NCI-H345 (cell line): ENCODE results near the gene OR5AS1.
"Not testable (repeated sequence)": the region's sequence is repeated elsewhere in the genome, so short reads cannot be mapped to it uniquely, and the experiment has no call there.

Source experiments
- DNase-seq: peaks from one replicate; lab custom pipeline; 2025; lab: John Stamatoyannopoulos, UW

The OR5AS1 gene

DNA sequence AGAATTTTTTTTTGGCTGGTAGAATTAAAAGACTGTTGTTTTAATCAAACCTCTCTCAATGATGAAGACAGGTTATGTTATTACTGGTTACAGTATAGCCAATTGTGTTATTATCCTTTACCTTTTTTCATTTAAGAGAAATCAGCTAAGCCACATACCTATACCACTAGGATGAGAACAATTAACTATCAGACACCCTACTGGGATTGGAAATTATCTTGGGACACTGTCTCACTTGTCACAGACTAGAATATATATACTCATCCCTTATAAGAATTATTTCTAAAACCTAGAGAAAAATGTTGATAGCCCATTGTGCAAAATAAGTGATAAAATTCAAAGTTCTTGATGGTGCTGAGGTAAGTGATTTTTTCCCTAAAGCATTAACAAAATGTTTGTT lies at the start of gene OR5AS1:
Gene OR5AS1, plus strand, starts transcription at position 301 of the 400 bp plus-strand sequence. CDS start 2,765 bp downstream, outside the sequence.
- DNase-seq, result no peak

GRCh38 chr11:55994525-55994924 lies 32.9 kb upstream of the OR5AS1 start, which contains the start of gene OR5F1:
Gene OR5F1, minus strand, starts transcription at chr11:55994625. Its CDS starts 0 bp downstream, at chr11:55994625.
- DNase-seq, result no peak

DNA sequence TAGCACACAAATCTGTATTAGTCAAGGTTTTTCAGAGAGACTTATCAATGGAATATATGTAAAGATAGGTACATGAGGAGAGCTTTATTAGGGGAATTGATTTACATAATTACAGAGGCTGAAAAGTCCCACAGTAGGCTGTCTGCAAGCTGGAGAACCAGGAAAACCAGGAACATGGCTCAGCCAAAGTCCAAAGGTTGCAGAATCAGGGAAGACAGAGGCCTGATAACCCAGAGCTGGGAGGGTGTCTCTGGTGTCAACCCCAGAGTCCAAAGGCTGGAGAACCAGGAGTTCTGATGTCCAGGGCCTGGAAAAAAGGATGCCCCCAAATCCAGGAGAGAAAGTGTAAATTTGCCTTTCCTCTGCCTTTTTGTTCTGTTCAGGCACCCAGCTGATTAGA lies 16.7 kb upstream of the OR5AS1 start:
- no peak for DNase-seq

DNA sequence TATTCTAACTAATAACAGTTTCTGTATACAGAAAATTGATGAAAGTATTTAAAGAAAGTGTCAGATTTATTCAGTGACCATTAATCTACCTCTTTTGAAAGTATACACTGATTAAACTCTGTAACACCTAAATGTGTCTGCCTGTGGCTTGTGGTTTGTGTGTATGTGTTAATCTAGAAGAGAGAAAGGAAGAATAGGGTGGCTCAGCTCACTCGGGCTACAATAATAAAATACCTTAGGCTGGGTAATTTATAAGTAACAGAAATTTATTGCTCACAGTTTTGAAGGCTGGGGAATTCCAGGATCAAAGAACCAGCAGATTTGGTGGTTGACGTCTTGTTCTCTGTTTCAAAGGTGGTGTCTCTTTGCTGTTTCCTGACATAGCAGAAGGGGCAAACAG lies 13.6 kb upstream of the OR5AS1 start:
- no peak for DNase-seq

GRCh38 chr11:56045538-56045937 lies 18.1 kb downstream of the OR5AS1 start:
- no peak for DNase-seq

- no peak for DNase-seq
Observed at GRCh38 chr11:56048480-56048879, 21.0 kb downstream of the OR5AS1 start.

GRCh38 chr11:56049487-56049886 lies 22.0 kb downstream of the OR5AS1 start:
- no peak for DNase-seq

DNA sequence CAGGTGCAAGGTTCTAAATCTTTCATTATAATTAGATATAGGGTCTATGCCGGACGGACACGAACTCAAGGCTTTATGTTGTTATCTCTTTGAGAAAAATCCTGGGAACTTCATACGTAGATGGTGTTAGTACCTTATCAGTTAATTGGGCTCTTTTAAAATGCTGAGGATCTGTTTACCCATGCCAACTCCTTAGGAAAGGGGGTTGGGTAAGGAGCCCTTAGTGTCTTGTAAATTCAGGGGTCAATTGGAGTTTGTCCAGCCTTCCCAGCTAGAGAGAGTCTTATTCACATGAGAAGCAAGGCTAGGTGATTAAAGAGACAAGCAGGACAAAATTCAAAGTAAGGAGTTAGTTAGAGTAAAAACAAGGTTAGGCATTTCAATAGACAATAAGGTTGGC lies 28.9 kb downstream of the OR5AS1 start:
- not testable (repeated sequence) for DNase-seq

DNA sequence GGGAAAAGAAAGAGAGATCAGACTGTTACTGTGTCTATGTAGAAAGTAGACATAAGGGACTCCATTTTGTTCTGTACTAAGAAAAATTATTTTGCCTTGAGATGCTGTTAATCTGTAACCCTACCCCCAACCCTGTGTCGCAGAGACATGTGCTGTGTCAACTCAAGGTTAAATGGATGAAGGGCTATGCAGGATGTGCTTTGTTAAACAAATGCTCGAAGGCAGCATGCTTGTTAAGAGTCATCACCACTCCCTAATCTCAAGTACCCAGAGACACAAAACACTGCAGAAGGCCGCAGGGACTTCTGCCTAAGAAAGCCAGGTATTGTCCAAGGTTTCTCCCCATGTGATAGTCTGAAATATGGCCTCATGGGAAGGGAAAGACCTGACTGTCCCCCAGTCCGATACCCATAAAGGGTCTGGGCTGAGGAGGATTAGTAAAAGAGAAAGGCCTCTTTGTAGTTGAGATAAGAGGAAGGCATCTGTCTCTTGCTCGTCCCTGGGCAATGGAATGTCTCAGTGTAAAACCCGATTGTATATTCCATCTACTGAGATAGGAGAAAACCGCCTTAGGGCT lies 30.3 kb downstream of the OR5AS1 start:
- DNase-seq, result not testable (repeated sequence)

GRCh38 chr11:56058260-56058780 lies 30.9 kb downstream of the OR5AS1 start:
- DNase-seq, result not testable (repeated sequence)

GRCh38 chr11:56066980-56067379 lies 39.5 kb downstream of the OR5AS1 start:
- no peak for DNase-seq
